HG03565 (cell line): ENCODE measurements around the gene CAPN8.

Experiments used
- ATAC-seq: cut with Tn5 transposase; IDR thresholded peaks from one replicate; pipeline ENCODE4 v1.9.1; 2021; ENCODE audit warnings: mild to moderate bottlenecking, moderate library complexity; ENCODE audit not compliant: unreplicated experiment

The CAPN8 gene

GRCh38 chr1:223657978-223658377 is 7.5 kb downstream of the CAPN8 start:
- ATAC-seq = no peak

GRCh38 chr1:223654083-223654482 is 11.4 kb downstream of the CAPN8 start:
- no peak for ATAC-seq

GRCh38 chr1:223653431-223653830 is 12.1 kb downstream of the CAPN8 start:
- ATAC-seq = no peak

- ATAC-seq = no peak
Observed at GRCh38 chr1:223653015-223653414, 12.5 kb downstream of the CAPN8 start.

- ATAC-seq = no peak
Observed at GRCh38 chr1:223652436-223652941, 13.0 kb downstream of the CAPN8 start.

GRCh38 chr1:223651291-223651991 is 14.1 kb downstream of the CAPN8 start:
- no peak for ATAC-seq

- ATAC-seq = no peak
Observed at GRCh38 chr1:223650465-223650864, 15.0 kb downstream of the CAPN8 start.

GRCh38 chr1:223649222-223649621 is 16.3 kb downstream of the CAPN8 start:
- no peak for ATAC-seq

GRCh38 chr1:223647249-223647648 is 18.3 kb downstream of the CAPN8 start:
- no peak for ATAC-seq

- no peak for ATAC-seq
Observed at GRCh38 chr1:223645903-223646302, 19.6 kb downstream of the CAPN8 start.

GRCh38 chr1:223642237-223642636 is 23.3 kb downstream of the CAPN8 start:
- ATAC-seq = no peak

GRCh38 chr1:223641523-223642039 is 23.9 kb downstream of the CAPN8 start:
- no peak for ATAC-seq

GRCh38 chr1:223639331-223639749 is 26.2 kb downstream of the CAPN8 start:
- ATAC-seq = no peak

- ATAC-seq = no peak
Observed at GRCh38 chr1:223635236-223635635, 30.3 kb downstream of the CAPN8 start.

- ATAC-seq = no peak
Observed at GRCh38 chr1:223634423-223634822, 31.1 kb downstream of the CAPN8 start.

GRCh38 chr1:223631956-223632355 is 33.5 kb downstream of the CAPN8 start:
- no peak for ATAC-seq

- ATAC-seq = no peak
Observed at GRCh38 chr1:223631473-223631872, 34.0 kb downstream of the CAPN8 start.

GRCh38 chr1:223629126-223629457 is 36.4 kb downstream of the CAPN8 start:
- no peak for ATAC-seq

GRCh38 chr1:223628233-223629125 is 37.0 kb downstream of the CAPN8 start:
- ATAC-seq = peak; percentile 61

GRCh38 chr1:223622132-223622842 is 43.2 kb downstream of the CAPN8 start:
- no peak for ATAC-seq

GRCh38 chr1:223621312-223621734 is 44.2 kb downstream of the CAPN8 start:
- peak; percentile 90 for ATAC-seq
